ENCODE results near the gene WWP2.

WWP2 gene

GRCh38 chr16:69872888-69873287, 110.8 kb downstream of the WWP2 start:
- no peak for TF ChIP-seq YY1 (IDR thresholded peaks at IDR 0.05; ENCODE audit: low read depth)

DNA sequence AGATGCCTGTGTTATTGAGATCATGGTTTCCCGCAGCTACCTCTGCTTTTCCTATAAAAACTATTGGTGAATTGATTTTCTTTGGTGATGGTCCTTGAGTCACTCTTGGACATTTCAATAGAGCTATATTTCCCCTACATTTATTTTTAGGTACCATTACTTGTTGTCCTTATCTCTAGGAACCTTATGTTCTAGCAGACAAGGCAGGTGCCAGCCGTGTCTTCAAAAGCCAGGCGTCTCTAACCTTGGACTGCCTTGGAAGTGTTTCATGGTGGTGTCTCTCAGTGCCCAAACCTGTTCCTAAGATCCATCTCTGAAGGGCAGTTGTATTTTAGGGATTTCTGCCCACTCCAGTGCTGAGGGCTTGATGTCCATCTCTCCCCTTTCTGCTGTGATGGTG, 111.7 kb downstream of the WWP2 start:
- TF ChIP-seq TEAD4 (IDR thresholded peaks at IDR 0.05) (no peak), ZBTB7A (IDR thresholded peaks at IDR 0.05; ENCODE audit: low read depth) (no peak), YY1 (IDR thresholded peaks at IDR 0.05; ENCODE audit: low read depth) (no peak), CEBPB (IDR thresholded peaks at IDR 0.05) (no peak), EGR1 (IDR thresholded peaks at IDR 0.05) (no peak)
- TF ChIP-seq, protein P1, sequence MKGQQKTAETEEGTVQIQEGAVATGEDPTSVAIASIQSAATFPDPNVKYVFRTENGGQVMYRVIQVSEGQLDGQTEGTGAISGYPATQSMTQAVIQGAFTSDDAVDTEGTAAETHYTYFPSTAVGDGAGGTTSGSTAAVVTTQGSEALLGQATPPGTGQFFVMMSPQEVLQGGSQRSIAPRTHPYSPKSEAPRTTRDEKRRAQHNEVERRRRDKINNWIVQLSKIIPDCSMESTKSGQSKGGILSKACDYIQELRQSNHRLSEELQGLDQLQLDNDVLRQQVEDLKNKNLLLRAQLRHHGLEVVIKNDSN (IDR thresholded peaks at IDR 0.05) = no peak

DNA sequence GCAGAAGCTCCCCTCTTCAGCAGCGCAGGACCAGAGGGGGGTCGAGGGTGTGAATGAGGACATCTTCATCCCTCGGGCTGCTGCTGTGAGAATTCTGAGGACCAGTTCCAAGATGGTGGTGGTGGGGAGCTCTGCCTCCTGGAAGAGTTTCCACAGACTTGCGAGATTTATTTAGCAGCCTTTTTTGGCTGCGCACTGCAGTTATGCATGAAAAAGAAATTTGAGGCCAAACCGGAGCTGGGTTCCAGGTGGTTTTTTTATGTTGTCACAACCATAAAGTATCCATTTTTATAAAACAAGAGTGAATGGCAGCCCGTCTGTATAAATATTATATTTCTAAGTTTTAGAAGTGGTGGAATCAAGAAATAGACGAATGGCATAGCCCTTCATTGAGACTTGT, 112.1 kb downstream of the WWP2 start:
- TF ChIP-seq MAX (IDR thresholded peaks at IDR 0.05) = no peak

GRCh38 chr16:69880640-69881133, 118.6 kb downstream of the WWP2 start:
- no peak for TF ChIP-seq TCF12 (IDR thresholded peaks at IDR 0.05; ENCODE audit: low read depth)
- no peak for TF ChIP-seq FOXM1 (IDR thresholded peaks at IDR 0.05; ENCODE audit: borderline replicate concordance, low read depth)
- no peak for TF ChIP-seq EGR1 (IDR thresholded peaks at IDR 0.05)
- TF ChIP-seq MAX (IDR thresholded peaks at IDR 0.05) = no peak
- no peak for TF ChIP-seq CEBPB (IDR thresholded peaks at IDR 0.05)
- TF ChIP-seq TEAD4 (IDR thresholded peaks at IDR 0.05) = no peak
- no peak for TF ChIP-seq CREB1 (IDR thresholded peaks at IDR 0.05; ENCODE audit: low read depth)
- TF ChIP-seq, protein P1 (IDR thresholded peaks at IDR 0.05) = no peak

DNA sequence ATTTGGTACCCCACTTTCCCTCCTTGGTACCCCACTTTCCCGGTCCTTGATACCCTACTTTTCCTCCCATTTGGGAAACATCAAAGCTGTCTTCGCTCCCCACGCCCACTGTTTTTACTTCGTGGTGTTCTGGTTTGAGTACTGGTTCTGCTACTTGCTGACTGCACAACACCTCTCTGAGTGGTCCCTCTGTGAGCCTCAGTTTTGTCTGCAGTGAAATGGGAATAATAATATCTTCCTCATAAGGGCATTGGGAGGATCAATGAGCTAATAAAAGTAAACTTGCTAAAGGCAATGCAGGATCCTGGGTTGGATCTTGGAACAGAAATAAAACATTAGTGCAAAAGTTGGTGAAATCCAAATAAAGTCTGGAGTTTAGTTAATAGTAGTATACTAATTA, 119.0 kb downstream of the WWP2 start:
- TF ChIP-seq EP300 (IDR thresholded peaks at IDR 0.05; ENCODE audit: borderline replicate concordance) = no peak
- no peak for TF ChIP-seq RAD21 (IDR thresholded peaks at IDR 0.05; ENCODE audit: low read depth)
- no peak for TF ChIP-seq ZBTB7A (IDR thresholded peaks at IDR 0.05; ENCODE audit: low read depth)
- TF ChIP-seq CEBPB (IDR thresholded peaks at IDR 0.05) = no peak
- no peak for TF ChIP-seq MAX (IDR thresholded peaks at IDR 0.05)
- TF ChIP-seq NFIC (IDR thresholded peaks at IDR 0.05) = no peak
- TF ChIP-seq TEAD4 (IDR thresholded peaks at IDR 0.05) = no peak
- no peak for TF ChIP-seq TAF1 (IDR thresholded peaks at IDR 0.05; ENCODE audit: low read depth)
- TF ChIP-seq FOXM1 (IDR thresholded peaks at IDR 0.05; ENCODE audit: borderline replicate concordance, low read depth) = no peak
- TF ChIP-seq REST (IDR thresholded peaks at IDR 0.05; ENCODE audit: low read depth) = no peak
- TF ChIP-seq YY1 (IDR thresholded peaks at IDR 0.05; ENCODE audit: low read depth) = no peak
- no peak for TF ChIP-seq EGR1 (IDR thresholded peaks at IDR 0.05)
- TF ChIP-seq, protein P1 (IDR thresholded peaks at IDR 0.05) = no peak
- TF ChIP-seq TCF12 (IDR thresholded peaks at IDR 0.05; ENCODE audit: low read depth) = no peak
- TF ChIP-seq CREB1 (IDR thresholded peaks at IDR 0.05; ENCODE audit: low read depth) = no peak

GRCh38 chr16:69883744-69884143, 121.6 kb downstream of the WWP2 start:
- TF ChIP-seq CEBPB (IDR thresholded peaks at IDR 0.05) (no peak), CREB1 (IDR thresholded peaks at IDR 0.05; ENCODE audit: low read depth) (no peak), RAD21 (IDR thresholded peaks at IDR 0.05; ENCODE audit: low read depth) (no peak), MAX (IDR thresholded peaks at IDR 0.05) (no peak), ZBTB7A (IDR thresholded peaks at IDR 0.05; ENCODE audit: low read depth) (no peak), TEAD4 (IDR thresholded peaks at IDR 0.05) (no peak), TCF12 (IDR thresholded peaks at IDR 0.05; ENCODE audit: low read depth) (no peak), EGR1 (IDR thresholded peaks at IDR 0.05) (no peak)

- TF ChIP-seq RAD21 (IDR thresholded peaks at IDR 0.05; ENCODE audit: low read depth) (no peak), FOXM1 (IDR thresholded peaks at IDR 0.05; ENCODE audit: borderline replicate concordance, low read depth) (no peak), NFIC (IDR thresholded peaks at IDR 0.05) (no peak), REST (IDR thresholded peaks at IDR 0.05; ENCODE audit: low read depth) (no peak), EP300 (IDR thresholded peaks at IDR 0.05; ENCODE audit: borderline replicate concordance) (no peak), TAF1 (IDR thresholded peaks at IDR 0.05; ENCODE audit: low read depth) (no peak), YY1 (IDR thresholded peaks at IDR 0.05; ENCODE audit: low read depth) (no peak), TCF12 (IDR thresholded peaks at IDR 0.05; ENCODE audit: low read depth) (no peak), EGR1 (IDR thresholded peaks at IDR 0.05) (no peak)
- TF ChIP-seq, protein P1 (IDR thresholded peaks at IDR 0.05) = no peak
These were observed 123.6 kb downstream of the WWP2 start for GRCh38 chr16:69885722-69886121.
